ENCODE measurements around the gene FANCE.
"Not testable (repeated sequence)": the region's sequence is repeated elsewhere in the genome, so short reads cannot be mapped to it uniquely, and the experiment has no call there.

FANCE gene

DNA sequence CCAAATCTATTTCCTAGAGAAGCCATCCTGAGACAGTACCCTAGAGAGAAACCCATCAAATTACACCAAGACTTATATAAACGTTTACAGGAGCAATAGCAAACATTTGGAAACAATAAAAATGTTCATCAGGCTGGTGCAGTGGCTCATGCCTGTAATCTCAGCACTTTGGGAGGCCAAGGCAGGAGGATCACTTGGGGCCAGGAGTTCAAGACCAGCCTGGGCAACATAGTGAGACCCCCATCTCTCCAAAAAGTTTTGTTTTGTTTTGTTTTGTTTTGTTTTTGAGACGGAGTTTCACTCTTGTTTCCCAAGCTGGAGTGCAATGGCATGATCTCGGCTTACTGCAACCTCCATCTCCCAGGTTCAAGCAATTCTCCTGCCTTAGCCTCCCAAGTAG is 19.4 kb upstream of the FANCE start:
- DNase-seq (ENCODE audit: low read depth): not testable (repeated sequence)

DNA sequence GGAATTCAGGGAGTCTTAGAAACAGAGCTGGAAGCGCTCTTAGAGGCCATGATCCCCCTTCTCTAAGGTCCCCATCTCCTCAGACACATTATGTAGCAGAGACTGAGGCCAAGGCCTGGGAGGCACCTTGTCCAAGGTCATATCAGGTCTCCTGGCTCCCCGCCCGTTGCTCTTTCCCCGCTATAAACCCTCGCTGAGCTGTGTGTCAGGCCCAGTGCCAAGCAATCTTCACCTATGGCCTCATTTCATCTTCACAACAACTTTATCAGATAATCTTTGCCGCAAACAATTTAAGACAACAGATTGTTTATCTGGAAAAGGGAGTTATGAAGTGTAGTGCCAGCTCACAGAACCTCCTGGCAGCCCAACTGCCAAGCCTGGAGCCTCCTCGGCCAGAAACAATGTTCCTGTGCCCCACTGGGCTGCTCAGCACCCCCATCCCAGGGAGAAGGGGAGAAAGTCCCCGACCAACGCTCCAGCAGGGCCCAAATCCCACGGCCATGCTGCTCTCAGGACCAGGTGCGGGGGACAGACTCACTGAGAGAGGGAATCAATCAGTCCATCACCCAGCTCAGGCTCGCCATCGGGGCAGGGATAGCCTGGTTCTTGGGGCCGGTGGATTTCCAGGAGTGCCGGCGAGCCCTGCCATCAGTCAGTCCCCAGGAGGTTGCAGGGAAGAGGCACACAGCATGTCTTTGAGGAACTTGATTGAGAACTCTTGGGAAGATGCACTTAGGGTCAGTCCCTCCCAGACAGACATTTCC is 16.9 kb upstream of the FANCE start:
- no peak for DNase-seq (ENCODE audit: low read depth)

DNA sequence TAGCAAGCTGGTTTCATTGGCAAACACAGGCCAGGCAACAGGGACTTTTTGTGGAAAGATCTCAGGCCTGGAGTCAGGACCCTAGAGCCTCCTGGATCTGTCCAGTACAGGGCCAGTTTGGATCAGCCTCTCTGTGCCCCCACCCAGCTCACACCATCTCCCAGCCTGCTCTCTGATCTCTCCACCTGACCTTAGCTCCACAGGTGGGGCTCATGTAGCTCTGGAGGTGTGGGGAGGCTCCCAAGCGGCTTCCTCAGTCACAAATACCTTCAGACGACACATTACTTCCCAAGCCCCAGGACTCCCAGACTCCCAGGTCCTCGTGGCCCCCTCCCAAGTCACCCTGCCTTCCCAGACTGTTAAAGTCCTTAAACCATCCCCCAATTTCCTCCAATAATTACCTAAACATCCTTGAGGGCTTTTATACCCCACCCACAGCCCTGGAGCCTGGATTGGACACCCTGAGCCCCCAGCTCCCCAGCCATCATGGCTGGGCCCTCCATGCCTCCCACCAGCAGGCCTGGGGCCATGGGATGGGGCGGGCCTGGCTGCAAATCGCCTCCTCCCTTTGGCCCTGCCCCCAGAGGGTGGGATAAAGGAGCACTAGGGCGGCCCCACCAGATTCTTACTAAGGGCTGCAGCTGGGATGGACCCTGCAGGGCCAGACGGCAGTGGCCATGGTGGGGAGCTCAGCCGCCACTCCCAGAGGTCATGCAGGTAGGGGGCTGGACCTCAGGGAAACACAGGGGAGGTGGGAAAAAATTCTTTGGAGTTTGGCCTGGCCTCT is 15.9 kb upstream of the FANCE start:
- DNase-seq (ENCODE audit: low read depth): no peak

DNA sequence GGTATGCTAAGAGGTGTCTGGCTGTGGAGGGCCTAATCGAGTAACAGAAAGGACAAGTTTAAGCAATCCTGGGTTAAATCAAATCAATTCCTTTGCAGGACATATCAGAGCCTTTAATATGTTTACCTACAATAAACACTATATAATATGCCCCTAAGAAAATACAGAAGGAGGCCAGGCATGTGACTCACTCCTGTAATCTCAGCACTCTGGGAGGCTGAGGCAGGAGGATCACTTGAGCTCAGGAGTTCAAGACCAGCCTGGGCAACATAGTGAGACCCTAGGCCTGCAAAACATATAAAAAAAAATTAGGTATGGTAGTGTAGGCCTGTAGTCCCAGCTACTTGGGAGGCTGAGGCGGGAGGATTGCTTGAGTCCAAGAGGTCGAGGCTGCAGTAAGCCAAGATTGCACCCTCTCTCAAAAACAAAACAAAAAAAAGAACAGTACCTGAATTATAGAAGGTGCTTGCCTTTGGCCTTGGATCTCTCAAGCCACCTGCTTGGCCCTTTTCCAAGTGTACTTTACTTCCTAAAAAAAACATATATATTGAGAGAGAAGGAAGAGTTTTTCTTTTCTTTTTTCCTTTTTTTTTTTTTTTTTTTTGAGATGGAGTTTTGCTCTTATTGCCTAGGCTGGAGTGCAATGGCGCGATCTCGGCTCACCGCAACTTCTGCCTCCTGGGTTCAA is 13.6 kb upstream of the FANCE start:
- DNase-seq (ENCODE audit: low read depth): not testable (repeated sequence)

DNA sequence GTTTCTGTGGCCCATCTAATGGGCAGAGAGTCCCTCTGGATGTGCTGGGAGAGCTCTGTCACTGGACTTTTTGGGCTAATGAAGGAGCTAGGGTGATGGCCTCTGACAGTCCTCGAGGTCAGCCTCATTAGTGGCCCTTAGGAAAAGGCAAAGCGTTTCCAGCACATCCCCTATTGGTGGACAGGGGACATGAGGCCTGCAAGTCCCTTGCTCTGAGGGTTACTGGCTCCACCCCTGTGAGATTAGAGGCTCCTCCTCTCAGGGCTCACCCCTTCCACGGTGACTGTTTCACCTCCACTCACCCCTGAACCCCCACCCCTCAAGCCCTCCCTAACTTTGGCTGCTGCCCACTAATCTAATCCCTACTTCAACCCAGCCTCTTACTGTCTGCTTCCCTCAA is 12.8 kb upstream of the FANCE start:
- no peak for DNase-seq (ENCODE audit: low read depth)

DNA sequence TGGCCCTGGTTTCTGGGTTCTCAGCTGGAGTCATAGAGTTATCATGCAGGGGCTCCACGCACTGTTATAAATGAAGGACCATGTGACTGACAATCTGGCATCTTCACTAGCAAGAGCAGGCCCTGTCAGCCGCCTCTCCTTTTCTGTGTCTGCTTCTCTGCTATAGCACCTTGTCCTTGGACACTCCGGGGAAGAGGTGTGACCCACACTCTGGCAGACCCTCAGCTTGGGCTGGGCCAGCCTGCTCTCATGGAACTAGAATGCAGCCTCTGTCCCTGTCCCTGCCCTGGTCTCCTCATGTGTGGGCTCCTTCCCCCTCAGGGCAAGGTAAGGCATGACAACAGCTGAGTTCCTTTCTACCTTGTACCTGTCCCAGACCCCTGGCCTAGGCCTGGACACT is 10.9 kb upstream of the FANCE start:
- DNase-seq (ENCODE audit: low read depth): no peak

DNA sequence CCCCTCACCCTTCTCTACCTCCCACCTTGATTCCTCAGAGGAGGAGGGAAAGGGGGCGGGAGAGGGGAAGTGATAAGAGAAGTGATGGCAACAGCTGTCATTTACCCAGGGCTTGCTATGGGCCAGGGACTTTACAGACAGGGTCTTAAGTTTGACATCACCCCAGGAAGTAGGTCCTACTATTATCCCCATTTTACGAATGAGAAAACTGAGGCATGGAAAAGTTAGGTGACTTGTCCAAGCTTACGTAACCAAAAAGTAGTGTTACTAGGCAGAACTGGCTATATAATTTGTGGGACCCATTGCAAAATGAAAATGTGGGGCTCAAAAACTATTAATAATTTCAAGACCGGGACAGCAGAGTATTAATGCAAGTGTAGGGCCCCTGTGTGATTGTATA is 10.5 kb upstream of the FANCE start:
- no peak for DNase-seq (ENCODE audit: low read depth)

DNA sequence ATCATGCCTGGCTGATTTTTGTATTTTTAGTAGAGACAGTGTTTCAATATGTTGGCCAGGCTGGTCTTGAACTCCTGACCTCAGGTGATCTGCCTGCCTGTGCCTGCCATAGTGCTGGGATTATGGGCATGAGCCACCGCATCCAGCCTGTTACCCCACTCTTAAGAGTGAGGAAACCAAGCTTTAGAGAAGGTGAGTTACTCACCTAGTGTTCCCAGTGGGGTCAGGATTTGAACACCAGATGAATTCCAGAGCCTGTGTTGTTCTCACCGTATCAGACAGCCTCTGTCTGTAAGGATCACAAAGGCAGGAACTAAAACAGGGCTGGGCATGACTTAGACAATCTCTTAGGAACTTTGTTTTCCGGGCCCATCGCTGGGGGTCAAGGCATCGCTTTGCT is 9.4 kb upstream of the FANCE start:
- no peak for DNase-seq (ENCODE audit: low read depth)

DNA sequence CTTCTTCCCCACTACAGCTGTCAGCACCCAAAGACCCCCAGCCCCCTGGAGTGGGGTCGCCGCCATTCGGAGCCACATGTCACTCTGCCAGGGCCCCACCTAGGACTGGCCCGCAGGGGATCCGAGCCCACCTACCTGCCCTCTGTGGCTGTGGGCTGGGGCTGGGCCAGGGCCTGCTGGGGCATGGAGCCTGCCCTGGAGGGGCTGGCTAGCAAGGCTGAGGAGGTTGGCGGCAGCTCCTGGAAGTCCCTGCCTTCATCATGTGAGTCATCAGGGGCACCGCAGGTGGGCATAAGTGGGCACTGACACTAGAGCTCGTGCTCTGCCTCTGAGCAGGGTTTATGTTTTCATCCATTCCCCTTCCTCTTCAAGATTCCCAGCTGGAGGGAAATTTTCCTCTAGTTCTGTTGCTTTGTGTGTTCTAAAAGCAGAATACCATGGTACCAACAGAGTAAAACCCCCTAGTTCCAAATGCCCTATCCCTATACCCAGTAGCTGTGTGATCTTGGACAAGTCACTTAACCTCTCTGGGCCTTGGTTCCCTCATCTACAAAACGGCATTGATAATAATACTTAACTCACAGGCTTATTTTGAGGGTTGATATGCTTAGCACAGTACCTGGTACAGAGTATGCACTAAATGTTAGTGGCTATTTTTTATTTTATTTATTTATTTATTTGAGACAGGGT is 8.7 kb upstream of the FANCE start:
- no peak for DNase-seq (ENCODE audit: low read depth)

DNA sequence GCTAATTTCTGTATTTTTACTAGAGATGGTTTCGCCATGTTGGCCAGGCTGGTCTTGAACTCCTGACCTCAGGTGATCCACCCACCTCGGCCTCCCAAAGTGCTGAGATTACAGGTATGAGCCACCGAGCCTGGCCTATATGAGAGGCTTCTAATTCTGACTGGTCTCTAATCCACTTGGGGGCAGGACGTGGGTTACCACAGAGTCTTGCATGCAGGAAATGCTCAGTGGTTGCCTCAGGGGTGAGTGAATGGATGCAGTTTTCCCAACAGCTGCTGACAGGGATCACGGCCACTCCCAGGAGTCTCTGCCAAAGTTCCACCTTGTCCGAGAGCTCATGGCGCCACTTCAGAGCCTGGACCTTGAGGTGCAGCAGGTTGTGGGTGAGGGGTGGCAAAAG is 6.4 kb upstream of the FANCE start:
- no peak for DNase-seq (ENCODE audit: low read depth)

DNA sequence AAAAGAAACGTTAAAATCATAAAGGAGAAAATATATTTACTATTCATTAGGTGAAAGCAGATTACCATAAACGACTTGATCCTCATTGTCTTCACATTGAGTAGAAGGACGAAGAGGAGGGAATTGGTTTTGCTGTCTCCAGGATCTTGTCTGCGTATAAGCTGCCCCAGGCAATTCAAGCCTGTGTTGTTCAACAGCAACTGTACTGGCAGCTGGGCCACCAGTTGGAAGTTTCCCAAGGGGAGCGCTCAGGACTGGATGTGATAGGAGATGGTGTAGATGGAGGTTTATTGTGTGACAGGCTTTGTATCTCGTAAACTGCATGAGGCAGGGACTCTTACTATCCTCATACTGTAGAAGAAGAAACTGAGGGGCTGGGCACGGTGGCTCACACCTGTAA is 3.9 kb upstream of the FANCE start:
- no peak for DNase-seq (ENCODE audit: low read depth)

DNA sequence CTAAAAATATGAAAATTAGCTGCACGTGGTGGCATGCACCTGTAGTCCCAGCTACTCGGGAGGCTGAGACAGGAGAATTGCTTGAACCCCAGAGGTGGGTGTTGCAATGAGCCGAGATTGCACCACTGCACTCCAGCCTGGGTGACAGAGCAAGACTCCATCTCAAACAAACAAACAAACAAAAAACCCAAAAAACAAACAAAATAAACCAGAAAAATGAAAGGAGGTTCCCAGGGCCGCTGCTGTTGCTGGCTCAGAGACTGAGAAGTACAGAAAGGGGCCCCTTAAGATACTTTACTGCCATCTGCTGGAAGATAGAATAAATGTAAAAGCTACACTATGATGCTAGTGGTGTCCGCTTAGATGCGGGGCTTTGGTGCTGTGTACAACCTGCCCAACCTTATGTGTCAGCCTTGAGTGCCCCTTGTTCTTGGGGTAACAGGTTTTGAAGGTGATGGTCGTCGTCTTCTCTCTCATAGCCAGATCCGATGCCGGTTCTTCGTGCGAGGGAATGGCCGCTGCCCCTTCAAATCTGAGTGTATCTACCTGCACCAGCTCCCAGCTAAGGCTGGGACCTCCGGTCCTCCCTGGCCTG is 2.8 kb upstream of the FANCE start:
- no peak for DNase-seq (ENCODE audit: low read depth)

DNA sequence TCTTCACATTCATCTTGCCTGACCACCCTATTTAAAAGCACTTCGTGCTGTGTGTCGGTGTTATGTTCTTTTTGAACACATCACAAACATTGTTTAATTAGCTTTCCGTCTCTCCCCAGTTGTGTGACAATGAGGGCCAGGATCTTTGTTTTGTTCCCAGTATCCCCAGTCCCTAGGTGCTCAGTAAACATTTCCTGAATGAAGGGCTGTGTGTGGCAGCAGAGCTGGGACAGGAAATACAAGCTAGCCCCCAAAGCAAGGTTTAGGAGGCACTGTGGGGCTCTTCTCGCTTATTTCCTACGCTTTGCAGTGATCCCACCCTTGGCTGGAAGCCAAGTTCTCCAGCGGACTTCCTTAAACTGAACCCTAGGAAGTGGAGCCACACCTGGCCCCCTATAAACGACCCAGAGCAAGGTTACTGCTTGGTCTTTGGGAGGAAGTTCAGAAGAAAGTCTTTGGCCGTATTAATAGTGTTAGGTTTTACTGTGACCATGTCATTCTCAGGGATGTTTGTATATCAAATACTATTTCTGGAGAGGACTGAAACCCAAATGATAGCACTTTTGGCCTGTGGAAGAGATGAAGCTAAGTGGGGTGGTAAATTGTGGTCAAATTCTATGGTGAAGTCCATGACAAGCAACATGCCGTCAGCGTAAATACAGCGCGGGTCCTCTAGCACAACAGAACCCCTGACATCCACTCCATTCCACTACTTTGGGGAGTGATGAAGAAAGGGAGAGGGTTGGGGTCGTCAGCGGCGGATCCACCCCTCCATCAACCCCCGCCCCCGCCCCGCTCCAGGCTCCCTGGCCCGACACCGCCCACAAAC is 570 bp upstream of the FANCE start:
- no peak for DNase-seq (ENCODE audit: low read depth)

DNA sequence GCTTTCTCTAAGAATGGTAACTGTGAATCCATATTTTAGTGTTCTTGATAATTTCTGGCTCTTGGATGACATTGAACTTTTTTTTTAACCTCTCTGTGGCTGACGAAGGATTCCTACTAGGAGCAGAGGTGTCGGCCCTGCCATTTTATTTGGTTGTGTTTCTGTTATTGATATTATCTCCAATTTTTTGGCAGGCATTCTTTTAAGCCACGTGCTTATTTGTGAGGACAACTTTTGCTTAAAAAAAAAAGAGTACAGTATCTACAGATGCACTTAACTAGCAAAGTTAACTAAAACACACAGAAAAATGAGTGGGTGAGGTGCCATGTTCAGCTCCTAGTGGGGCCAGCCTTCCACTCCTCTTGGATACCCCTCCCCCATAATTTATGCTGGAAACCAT is 1.1 kb downstream of the FANCE start:
- no peak for DNase-seq (ENCODE audit: low read depth)

DNA sequence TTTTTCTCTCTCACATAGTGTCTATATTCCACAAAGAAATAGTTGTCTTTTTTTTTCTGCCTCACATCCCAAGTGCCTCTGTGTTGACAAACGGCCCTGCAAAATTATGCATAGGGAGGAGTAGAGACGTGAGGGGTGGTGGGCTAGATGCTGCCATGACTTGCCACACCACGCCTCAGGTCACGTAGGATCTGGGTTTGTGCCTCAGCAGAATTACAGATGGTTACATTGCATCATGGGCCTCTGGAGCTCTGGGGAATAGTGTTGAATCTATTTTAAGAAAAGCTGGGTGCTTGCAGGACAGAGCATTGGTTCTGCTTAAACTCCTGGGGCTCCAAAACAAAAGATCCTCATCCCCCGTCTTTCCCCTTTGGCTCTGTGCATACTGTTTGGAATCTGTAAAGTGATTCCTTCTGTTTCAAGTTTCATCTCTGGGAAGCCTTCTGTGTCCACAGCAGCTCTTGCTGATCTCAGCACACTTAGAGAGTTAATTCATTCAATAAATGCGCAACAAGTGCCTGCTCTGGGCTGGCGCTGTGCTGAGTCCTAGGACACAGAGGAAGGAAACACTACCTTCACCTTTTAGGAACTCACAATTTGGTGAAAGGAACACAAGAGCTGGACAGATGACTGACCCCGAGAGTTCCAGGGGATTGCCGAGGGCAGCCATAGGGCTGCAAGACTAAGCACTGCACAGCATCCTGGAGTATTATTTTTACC is 2.4 kb downstream of the FANCE start:
- DNase-seq (ENCODE audit: low read depth): no peak

DNA sequence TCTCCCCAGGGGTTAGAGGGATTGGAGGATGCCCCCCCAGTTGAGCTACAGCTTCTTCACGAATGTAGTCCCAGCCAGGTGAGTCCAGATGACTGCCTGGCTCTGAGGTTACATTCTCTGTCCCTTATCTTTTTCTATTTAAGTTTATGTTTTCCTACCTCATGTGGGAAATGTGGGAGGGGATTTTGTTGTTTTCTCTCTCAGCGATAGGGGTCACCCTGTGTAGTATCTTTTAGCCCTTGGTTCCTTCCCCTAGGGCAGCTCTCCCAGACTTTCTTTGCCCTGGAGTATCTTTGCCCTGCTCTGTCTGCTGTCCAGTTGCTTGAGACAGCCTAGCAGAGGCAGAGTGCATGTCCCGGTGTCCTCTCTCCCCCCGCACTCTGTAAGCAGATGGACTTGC is 5.8 kb downstream of the FANCE start:
- no peak for DNase-seq (ENCODE audit: low read depth)

DNA sequence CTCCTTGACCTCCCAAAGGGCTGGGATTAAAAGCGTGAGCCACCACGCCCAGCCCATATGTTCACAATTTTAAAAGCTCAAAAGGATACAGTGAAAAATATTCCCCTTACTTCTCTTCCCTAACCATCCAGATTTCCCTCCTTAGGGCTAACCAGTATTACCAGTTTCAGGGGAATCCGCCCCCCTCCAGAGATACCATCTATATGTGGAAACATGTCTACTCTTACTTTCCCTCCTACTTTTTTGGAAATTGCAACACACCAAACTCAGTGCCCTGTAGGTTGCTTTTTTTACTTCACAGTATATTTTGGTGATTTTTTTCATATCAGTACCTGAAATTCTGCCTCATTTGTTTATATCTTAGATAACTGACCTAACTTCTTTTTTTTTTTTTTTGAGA is 9.1 kb downstream of the FANCE start:
- no peak for DNase-seq (ENCODE audit: low read depth)

DNA sequence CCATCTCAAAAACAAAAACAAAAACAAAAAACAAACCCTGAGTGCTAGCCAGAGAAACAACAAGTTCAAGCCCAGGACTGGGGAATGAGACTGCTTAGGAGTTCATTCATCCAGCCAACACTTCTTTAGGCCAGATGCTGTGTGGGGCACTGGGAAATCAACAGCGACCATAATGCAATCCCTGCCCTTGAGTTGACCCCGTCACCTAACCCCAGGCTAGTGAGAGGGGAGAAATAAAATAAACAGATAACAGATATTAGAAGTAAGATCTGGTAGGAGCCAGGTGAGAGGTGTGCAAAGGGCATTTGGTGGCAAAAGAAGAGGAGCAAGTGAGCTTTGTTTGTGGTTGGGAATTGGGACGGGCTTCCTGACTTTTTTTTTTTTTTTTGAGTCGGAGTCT is 11.2 kb downstream of the FANCE start:
- DNase-seq (ENCODE audit: low read depth): no peak

DNA sequence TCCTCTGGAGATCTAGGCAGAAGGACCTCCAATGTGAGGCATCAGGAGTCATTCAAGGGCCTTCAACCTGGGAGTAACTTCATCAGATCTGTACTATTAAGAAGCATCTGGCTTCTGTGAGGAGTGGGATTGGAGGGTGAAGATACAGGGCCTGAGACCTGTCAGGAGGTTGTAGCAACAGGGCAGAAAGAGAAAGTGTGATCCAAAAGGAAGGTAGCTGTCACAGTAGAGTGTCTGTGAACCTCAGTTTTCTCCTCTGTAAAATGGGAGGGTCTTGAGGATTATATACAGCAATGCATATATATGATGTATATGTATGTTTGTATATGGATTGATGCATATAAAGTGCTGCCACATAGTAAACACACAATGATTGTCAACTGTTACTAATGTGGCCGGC is 13.5 kb downstream of the FANCE start:
- no peak for DNase-seq (ENCODE audit: low read depth)

DNA sequence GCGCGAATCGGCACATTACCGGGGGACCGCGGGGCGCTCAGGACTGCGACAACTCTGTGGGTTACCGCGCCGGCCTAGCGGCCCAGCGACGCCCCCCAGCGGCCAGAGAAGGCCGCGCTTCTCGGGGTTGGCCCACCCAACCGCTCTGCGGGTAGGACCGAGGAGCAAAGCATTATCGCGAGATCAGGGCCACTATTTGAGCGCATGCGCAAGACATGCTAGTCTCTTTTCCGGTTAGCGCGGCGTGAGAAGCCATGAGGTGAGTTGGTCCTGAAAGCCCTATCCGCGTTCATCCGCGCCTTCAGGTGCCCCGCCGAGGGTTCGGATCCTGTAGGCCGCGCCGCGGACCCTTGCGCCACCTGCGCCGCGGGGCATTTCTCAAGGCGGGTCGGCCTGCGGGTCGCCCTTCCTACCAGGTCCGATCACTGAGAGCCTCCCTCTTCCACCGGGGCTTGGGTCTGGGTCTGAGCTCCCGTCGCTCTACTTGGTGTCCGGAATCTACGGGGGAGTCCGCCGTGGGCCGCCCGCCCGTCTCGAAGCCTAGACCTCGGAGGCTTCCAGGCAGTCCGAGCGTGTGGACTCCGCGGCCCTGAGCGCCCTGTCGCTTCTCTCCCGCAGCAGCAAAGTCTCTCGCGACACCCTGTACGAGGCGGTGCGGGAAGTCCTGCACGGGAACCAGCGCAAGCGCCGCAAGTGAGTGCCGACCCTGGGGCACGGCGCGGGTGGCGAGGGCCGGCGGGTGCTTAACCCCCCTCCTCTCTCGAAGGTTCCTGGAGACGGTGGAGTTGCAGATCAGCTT is 16.2 kb downstream of the FANCE start, which contains the start of gene RPL10A:
RPL10A (plus strand) TSS at position 221 of the 799 bp plus-strand sequence; CDS start at position 255, 34 bp downstream.
- peak; percentile 94 for DNase-seq (ENCODE audit: low read depth)
